IMR-90 (cell line): ENCODE data around the gene TCF4. TPM values are rescaled to one million over a fixed set of nuclear protein-coding genes. Genes with fewer than 3 reads are reported as not detected.

Source experiments
- ATAC-seq: fragments of 200-7000 bp; cut with Tn5 transposase; 2 replicates; pipeline ENCODE4 v1.9.1; 2020; ENCODE audit warnings: low read depth, mild to moderate bottlenecking, moderate library complexity
- BruUV-seq: library from RNA; stranded (reverse); fragments of 400-500 nt; replicated peaks from 2 replicates; lab custom pipeline; 2021; lab: Mats Ljungman, UMichigan
- CTCF ChIA-PET: fragments of 300-600 bp; formaldehyde crosslinking; extraction: SDS; loops from one replicate; lab custom pipeline; 2021; ENCODE audit warnings: antibody characterized with exemption; lab: Yijun Ruan, JAX
- POLR2A ChIA-PET: fragments of 300-600 bp; sonication (Branson Sonifier 250); formaldehyde crosslinking; loops from one replicate; lab custom pipeline; 2022; ENCODE audit warnings: antibody characterized with exemption; ENCODE audit not compliant: unreplicated experiment; lab: Charles Lee
- DNase-seq: peaks from one replicate; pipeline ENCODE4 v3.0.0; 2013
- H2AFZ ChIP-seq: replicated peaks from 2 replicates; pipeline ENCODE3; 2013; ENCODE audit warnings: low read length, mild to moderate bottlenecking; ENCODE audit not compliant: poor library complexity
- H2AK5ac ChIP-seq: 2 replicates; pipeline ENCODE4 v1.6.1; 2013; ENCODE audit warnings: low read depth, low read length, inconsistent platforms
- H2AK9ac ChIP-seq: replicated peaks from 2 replicates; pipeline ENCODE3; 2013; ENCODE audit warnings: mild to moderate bottlenecking, low read depth, low read length, moderate library complexity; ENCODE audit not compliant: poor library complexity
- H2BK120ac ChIP-seq: 2 replicates; pipeline ENCODE4 v1.6.1; 2013; ENCODE audit warnings: low read depth, low read length, inconsistent platforms
- H2BK15ac ChIP-seq: 3 replicates; pipeline ENCODE4 v1.6.1; 2013; ENCODE audit warnings: low read depth, low read length, inconsistent platforms
- H2BK20ac ChIP-seq: 2 replicates; pipeline ENCODE4 v1.6.1; 2013; ENCODE audit warnings: low read depth, mild to moderate bottlenecking, inconsistent platforms, low read length, moderate library complexity
- H2BK5ac ChIP-seq: 2 replicates; pipeline ENCODE4 v1.6.1; 2013; ENCODE audit warnings: mild to moderate bottlenecking, low read depth, low read length, inconsistent platforms; ENCODE audit not compliant: poor library complexity, severe bottlenecking
- H3K14ac ChIP-seq: replicated peaks from 2 replicates; pipeline ENCODE4 v1.6.1; 2013; ENCODE audit warnings: low read depth, low read length, inconsistent platforms
- H3K18ac ChIP-seq: 2 replicates; pipeline ENCODE4 v1.6.1; 2013; ENCODE audit warnings: low read depth, low read length, control low read depth
- H3K23ac ChIP-seq: 2 replicates; pipeline ENCODE4 v1.6.1; 2013; ENCODE audit warnings: low read depth, low read length, inconsistent platforms
- H3K27ac ChIP-seq: 2 replicates; pipeline ENCODE4 v1.5.1; 2013; ENCODE audit warnings: mild to moderate bottlenecking, control low read depth, low read length; ENCODE audit not compliant: insufficient read depth
- H3K27me3 ChIP-seq: 2 replicates; pipeline ENCODE4 v1.6.1; 2013; ENCODE audit warnings: low read length; ENCODE audit not compliant: control insufficient read depth, insufficient read depth
- H3K36me3 ChIP-seq: 2 replicates; pipeline ENCODE4 v1.6.1; 2013; ENCODE audit warnings: low read length, mixed read lengths; ENCODE audit not compliant: control insufficient read depth, insufficient read depth
- H3K4ac ChIP-seq: 2 replicates; pipeline ENCODE4 v1.6.1; 2013; ENCODE audit warnings: low read depth, low read length, inconsistent platforms
- H3K4me1 ChIP-seq: 2 replicates; pipeline ENCODE4 v1.6.1; 2013; ENCODE audit warnings: low read length, mixed read lengths; ENCODE audit not compliant: control insufficient read depth, insufficient read depth
- H3K4me2 ChIP-seq: 2 replicates; pipeline ENCODE4 v1.6.1; 2013; ENCODE audit warnings: low read depth, mild to moderate bottlenecking, control low read depth, low read length, moderate library complexity
- H3K4me3 ChIP-seq: 2 replicates; pipeline ENCODE4 v1.5.1; 2013; ENCODE audit warnings: low read depth, mild to moderate bottlenecking, control low read depth, low read length, moderate library complexity; ENCODE audit not compliant: insufficient read depth
- H3K56ac ChIP-seq: 2 replicates; pipeline ENCODE4 v1.6.1; 2013; ENCODE audit warnings: low read length, inconsistent platforms; ENCODE audit not compliant: insufficient read depth; ENCODE audit errors: extremely low read depth
- H3K79me1 ChIP-seq, 2 experiments: 2 replicates each; pipeline ENCODE4 v1.6.1; 2013; ENCODE audit warnings: low read length in 2 of 2, inconsistent platforms in 1 of 2, low read depth in 1 of 2
- H3K9ac ChIP-seq: 2 replicates; pipeline ENCODE4 v1.6.1; 2013; ENCODE audit warnings: low read depth, low read length, control low read depth
- H3K9me1 ChIP-seq: 2 replicates; pipeline ENCODE4 v1.6.1; 2013; ENCODE audit warnings: low read length, inconsistent platforms; ENCODE audit not compliant: insufficient read depth
- H3K9me3 ChIP-seq: 2 replicates; pipeline ENCODE4 v1.6.1; 2013; ENCODE audit warnings: low read length; ENCODE audit not compliant: control insufficient read depth, insufficient read depth
- H4K20me1 ChIP-seq: 2 replicates; pipeline ENCODE4 v1.6.1; 2013; ENCODE audit warnings: low read length, inconsistent platforms; ENCODE audit not compliant: insufficient read depth
- H4K5ac ChIP-seq: 2 replicates; pipeline ENCODE4 v1.6.1; 2013; ENCODE audit warnings: mild to moderate bottlenecking, low read depth, low read length, control low read depth
- H4K8ac ChIP-seq, 2 experiments: 2 replicates each; pipeline ENCODE4 v1.6.1; 2013; ENCODE audit warnings: low read depth in 2 of 2, low read length in 2 of 2, control low read depth in 1 of 2, inconsistent platforms in 1 of 2
- H4K91ac ChIP-seq: 2 replicates; pipeline ENCODE4 v1.6.1; 2013; ENCODE audit warnings: low read depth, low read length, inconsistent platforms; ENCODE audit not compliant: insufficient read depth
- BHLHE40 ChIP-seq: fragments of 150-350 bp; IDR thresholded peaks from 2 replicates; pipeline ENCODE4 v1.6.1; 2016; ENCODE audit warnings: mild to moderate bottlenecking, low read depth, low read length
- CHD1 ChIP-seq: IDR thresholded peaks from 2 replicates; pipeline ENCODE4 v1.6.1; 2012; ENCODE audit warnings: low read depth, low read length, improper control_type of control experiment
- CTCF ChIP-seq: conservative IDR thresholded peaks from 2 replicates; pipeline ENCODE4 v1.5.1; 2012; ENCODE audit warnings: mild to moderate bottlenecking, low read depth, low read length, improper control_type of control experiment
- POLR2A ChIP-seq: IDR thresholded peaks from 2 replicates; pipeline ENCODE4 v1.6.1; 2012; ENCODE audit warnings: mild to moderate bottlenecking, low read depth, low read length
- WGBS, 2 experiments: methylation state at CpG; one replicate each; pipeline versions ENCODE4 v1.1.5 to v1.1.7; 2013; ENCODE audit warnings: missing lambda C conversion rate in 2 of 2; ENCODE audit not compliant: insufficient read length in 1 of 2; ENCODE audit errors: extremely low coverage in 2 of 2; 5-methylcytosine and 5-hydroxymethylcytosine counted together
- dilution Hi-C: fragments of 300-500 bp; cut with HindIII; formaldehyde crosslinking; loops from one replicate; pipeline ENCODE4 v1.14.3; 2018; ENCODE audit warnings: low sequenced_read_pairs; ENCODE audit not compliant: unreplicated experiment
- in situ Hi-C: fragments of 300-500 bp; cut with MboI; formaldehyde crosslinking; loops from 3 replicates; pipeline ENCODE4 v1.14.3; 2019; ENCODE audit warnings: low sequenced_read_pairs, inconsistent platforms, mixed read lengths
- intact Hi-C: fragments of 100-400 bp; cut with micrococcal nuclease; formaldehyde crosslinking; loops from 2 replicates; pipeline ENCODE4 v1.10.0; 2022
- polyA plus RNA-seq, 3 experiments: library from polyadenylated mRNA; depleted of rRNA; stranded (reverse); fragments of >200 nt; gene quantifications; 2 replicates each; pipeline ENCODE4 v1.2.3, GENCODE V29; 2012; ENCODE audit warnings: low replicate concordance in 1 of 3
- total RNA-seq: library from RNA; depleted of rRNA; stranded (reverse); fragments of >200 nt; gene quantifications from 2 replicates; pipeline ENCODE4 v1.2.3, GENCODE V29; 2012

Gene TCF4
- total and polyA plus RNA-seq, 2 of the 4 experiments (the other 2 are of a cell fraction), result 30.0 to 87.1 TPM

DNA sequence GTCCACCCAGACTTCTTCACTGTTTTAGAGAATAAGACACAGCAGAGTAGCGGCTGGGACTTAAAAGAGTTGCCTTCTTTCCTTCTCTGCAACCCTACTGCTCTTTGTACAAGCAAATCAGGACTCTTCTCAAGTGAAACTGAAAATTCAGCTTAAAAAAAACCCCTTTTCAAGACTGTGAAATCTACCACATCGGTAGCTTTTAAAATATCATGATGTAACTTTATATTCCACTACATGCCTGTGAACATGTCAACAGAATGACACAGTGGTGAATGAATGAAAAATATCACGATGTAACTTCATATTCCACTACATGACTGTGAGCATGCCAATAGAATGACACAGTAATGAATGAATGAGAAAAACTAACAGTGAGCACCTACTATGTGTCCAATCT lies 53.4 kb downstream of the TCF4 start:
- Histone ChIP-seq H3K27me3 (no peaks in the 10 kb centered on the region), H4K8ac (no peak overlapping the region), H2BK120ac (no peak overlapping the region), H3K14ac (no peak overlapping the region), H3K4ac (no peak overlapping the region), H4K20me1 (peaks cover 8% of the 10 kb centered on the region; the same call in 1 of the 2 replicates), H3K18ac (peak overlapping the region; percentile 38; the same call in 1 of the 2 replicates), H3K4me2 (peak overlapping the region; percentile 72; the same call in 1 of the 2 replicates), H4K5ac (no peak overlapping the region), H3K23ac (peak overlapping the region; percentile 25; the same call in 1 of the 2 replicates), H3K79me1 (peaks cover 52 to 69% of the 10 kb centered on the region in 2 experiments), H3K56ac (no peak overlapping the region), H3K36me3 (no peaks in the 10 kb centered on the region), H3K9me3 (no peaks in the 10 kb centered on the region), H2BK5ac (peak overlapping the region; percentile 32), H3K27ac (no peak overlapping the region), H2AFZ (no peak overlapping the region), H3K4me3 (no peak overlapping the region), H2BK20ac (no peak overlapping the region), H3K9ac (no peak overlapping the region), H4K91ac (no peak overlapping the region), H3K4me1 (no peaks in the 10 kb centered on the region; the same call in 1 of the 2 replicates), H2AK5ac (no peak overlapping the region), H2BK15ac (no peak overlapping the region), H3K9me1 (peaks cover 6% of the 10 kb centered on the region), H2AK9ac (no peak overlapping the region)
- intact Hi-C loops, result no loop called here
- dilution Hi-C loops, result no loop called here
- ChIA-PET CTCF (no interaction called here), POLR2A (no interaction called here)
- no TSS peak for BruUV-seq
- no peak for TF ChIP-seq POLR2A
- TF ChIP-seq CTCF, result no peak
- no peak for TF ChIP-seq CHD1
- TF ChIP-seq BHLHE40, result no peak
- peak; percentile 53; the same call in 1 of the 2 replicates for ATAC-seq
- in situ Hi-C loops, result no loop called here
- peak; percentile 51 for DNase-seq
- WGBS, 2 experiments, result 100% methylated on average over 1 of the region's 3 CpGs; no CpG with 5 or more reads in 1 of the 2 experiments
